DMS79 (cell line): ENCODE data around the gene ZNF26.
"Not testable (repeated sequence)": the region's sequence is repeated elsewhere in the genome, so short reads cannot be mapped to it uniquely, and the experiment has no call there.

ENCODE experiments used
- DNase-seq: peaks from one replicate; lab custom pipeline; 2025; lab: John Stamatoyannopoulos, UW

ZNF26 gene

DNA sequence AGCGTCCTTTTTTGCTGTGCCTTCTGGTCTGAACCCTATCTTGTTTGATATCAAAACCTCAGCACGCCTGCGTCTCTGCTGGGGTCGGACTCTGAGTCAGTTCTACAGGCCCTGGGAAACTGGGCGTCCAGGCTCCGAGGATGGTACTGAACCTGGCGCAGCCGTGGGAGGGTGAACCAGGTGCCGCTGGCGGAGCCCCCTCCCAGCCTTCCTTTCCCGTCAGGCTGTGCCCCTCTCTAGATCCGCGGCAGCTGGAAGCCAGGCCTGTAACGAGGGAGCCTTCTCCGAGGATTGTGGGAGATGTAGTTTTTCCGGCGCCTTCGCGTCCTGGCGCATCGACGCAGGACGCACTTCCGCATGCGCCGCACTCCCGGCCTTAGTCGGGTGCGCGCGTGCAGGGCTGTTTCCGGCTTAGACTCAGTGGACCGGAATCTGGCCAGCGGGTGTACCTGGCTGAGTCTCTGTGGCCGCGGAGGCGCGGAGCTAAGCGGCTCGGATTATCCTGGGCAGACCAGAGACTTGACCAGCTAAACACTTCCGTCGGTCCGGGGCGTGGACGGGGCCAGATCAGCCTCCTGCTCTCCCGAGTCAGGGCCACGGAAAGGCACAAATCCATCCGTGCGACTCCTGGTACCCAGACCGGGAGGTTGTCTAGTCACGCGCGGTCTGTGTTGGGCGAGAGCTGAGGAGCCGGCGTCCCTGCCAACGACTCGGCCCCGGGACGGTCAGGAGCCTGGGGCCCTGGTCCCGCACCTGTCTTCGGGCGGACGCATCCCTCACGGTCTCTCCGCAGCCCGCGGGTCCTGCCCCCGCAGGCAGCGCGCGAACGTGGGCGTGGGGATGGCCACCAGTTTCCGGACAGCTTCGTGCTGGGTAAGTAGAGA, at the start of gene ZNF26:
Gene ZNF26, plus strand, starts transcription at position 367 of the 884 bp plus-strand sequence. Its CDS starts 474 bp downstream, at position 841.
- DNase-seq, result peak; percentile 95

GRCh38 chr12:132936921-132937320, 49.2 kb upstream of the ZNF26 start:
- DNase-seq, result not testable (repeated sequence)

DNA sequence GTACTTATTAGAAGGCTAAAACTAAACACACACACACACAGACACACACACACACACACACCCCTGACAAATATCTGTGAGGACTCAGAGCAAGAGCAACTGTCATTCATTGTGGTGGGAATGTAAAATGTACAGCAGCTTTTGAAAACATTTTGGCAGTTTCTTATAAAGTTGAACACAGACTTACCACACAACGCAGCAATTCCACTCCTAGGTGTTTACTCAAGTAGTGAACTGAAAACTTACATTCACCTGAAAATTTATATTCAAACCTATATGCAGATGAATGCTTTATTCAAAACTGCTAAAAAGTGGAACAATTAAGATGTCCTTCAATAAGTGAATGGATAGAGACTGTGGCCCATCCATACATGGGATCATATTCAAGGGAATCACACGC, 48.7 kb upstream of the ZNF26 start:
- DNase-seq, result no peak

- not testable (repeated sequence) for DNase-seq
These were observed 47.4 kb upstream of the ZNF26 start for GRCh38 chr12:132938807-132939206.

DNA sequence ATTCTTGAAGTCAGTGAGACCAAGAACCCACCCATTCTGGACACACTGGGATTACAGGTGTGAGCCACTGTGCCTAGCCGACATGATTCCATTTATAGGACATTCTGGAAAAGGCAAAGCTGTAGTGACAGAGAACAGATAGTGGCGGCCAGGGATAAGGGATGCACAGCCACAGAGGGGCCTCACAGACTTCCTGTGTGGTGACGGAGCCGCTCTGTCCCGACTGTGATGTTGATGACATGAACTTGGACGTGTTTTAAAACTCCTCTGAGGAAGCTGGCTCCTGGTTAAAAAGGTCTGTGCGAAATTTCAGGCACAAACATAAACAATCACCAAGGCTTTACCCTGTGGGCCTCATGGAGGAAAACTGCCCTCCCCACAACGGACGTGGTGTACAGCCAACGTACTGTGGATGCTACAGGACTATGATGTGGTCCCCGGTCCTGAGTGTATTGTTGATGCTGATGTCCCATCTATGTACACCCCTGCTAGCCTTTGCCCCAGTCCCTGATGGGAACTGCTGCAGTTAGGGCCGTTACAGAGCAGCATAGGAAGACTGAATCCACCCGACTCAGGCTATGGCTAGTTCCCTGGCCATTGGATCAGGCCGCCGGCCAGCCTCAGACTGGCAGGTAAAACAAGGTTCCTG, 46.0 kb upstream of the ZNF26 start:
- no peak for DNase-seq

DNA sequence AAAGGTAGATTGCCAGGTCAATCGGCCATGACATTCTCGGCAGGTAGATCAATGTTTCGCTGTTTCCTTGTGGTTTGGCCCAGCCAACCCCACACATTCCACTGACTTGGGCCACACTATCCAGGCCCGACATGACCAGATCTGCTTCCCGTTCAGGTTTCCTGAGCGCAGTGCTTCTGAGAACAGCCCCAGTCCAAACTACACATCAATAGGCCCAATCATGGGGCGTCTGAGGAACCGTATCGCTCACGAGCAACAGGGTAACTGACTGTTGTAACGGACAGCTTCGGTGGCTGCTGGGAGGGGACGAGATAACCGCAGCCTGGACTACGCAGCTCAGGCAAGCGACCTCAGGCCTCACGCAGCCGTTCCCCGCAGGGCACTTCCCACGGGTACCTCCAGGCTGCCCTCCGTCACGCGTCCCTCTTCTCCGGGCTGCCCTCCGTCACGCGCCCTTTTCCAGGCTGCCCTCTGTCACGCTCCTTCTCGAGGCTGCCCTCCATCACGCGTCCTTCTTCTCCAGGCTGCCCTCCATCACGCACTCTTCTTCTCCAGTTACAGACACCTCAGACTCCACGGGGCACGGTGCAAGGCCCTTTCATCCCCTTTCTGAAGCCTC, 44.7 kb upstream of the ZNF26 start:
- no peak for DNase-seq

GRCh38 chr12:132942611-132943010, 43.6 kb upstream of the ZNF26 start:
- no peak for DNase-seq

DNA sequence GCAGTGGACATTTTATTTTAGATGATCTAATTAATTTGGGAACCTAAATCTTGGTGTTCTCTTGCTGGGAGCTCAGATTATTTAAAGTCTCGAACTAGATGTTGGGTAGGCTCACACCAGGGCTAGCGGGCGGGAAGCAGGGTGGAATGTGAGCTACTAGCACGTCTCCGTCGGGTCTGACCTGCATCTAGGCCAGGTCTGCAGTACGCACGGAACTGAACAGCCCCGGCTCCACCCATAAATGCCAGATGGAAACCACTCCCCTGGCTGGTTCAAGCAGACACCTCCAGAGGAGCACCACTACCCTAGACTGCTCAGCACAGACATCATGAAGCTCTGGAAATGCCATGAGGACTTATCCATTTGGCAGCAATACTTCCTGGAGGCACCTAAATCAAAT, 40.4 kb upstream of the ZNF26 start:
- DNase-seq, result no peak

GRCh38 chr12:132946246-132946820, 39.8 kb upstream of the ZNF26 start:
- no peak for DNase-seq

GRCh38 chr12:132948146-132949066, 37.8 kb upstream of the ZNF26 start:
- no peak for DNase-seq

DNA sequence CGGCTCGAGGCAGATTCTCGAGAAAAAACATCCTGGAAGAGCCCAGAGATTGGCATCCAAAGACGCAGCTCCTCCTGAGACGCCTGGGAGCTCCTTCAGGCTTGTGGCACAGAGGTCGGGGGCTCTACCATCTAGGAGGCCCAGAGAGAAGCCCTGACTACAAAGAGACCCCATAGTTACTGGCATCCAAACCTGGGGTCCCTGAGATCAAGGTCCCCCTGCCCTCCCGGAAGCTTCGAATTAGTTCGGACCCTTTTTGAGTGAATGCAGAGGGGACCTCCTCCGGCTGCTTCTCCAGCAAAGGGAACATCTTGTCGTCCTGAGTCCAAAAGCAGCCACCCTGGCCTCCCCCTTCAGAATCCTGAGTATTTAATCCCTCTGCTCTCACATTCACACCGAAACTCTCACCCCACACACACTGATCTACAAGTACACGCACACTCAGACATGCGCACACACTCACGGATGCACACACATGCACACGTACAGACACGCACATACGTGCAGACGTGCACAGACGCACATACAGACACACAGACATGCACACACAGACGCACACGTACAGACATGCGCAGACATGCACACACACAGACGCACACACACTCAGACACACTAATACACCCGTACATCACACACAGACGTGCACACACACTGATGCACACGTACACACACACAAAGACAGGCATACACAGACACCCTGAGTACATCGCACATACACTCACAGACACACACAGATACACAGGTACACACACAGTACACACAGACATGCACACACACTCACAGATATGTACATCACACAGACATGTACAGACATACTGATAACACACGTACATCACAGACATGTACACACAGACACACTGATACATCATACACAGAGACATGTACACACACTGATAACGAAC, 36.0 kb upstream of the ZNF26 start:
- DNase-seq, result no peak

GRCh38 chr12:132950844-132951535, 35.2 kb upstream of the ZNF26 start:
- DNase-seq, result no peak

DNA sequence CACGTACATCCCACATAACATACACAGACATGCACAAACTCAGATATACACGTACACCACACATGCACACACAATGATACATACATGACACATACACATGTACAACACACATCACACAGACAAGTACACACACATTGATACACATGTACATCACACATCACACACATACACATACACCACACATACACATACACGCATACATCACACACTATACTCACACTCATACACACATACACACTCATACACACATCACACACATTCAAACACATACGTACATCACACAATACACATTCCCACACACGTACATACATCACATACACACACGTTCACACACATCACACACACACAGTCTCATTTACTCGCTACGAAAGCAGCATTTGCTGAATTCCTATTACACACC, 34.5 kb upstream of the ZNF26 start:
- no peak for DNase-seq

- no peak for DNase-seq
These were observed 33.6 kb upstream of the ZNF26 start for GRCh38 chr12:132952371-132953162.

DNA sequence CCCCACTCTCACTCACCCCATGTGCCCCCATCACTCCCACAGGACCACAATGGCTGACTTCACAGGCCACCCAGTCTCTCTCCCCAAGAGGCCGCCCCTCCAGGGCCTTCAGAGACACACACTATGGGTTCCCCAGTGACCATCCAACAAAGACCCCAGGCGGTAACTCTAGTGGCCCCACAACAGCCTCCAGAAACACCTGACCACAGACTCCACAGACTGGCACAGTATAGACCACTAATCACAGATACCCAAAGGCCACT, 33.1 kb upstream of the ZNF26 start:
- no peak for DNase-seq

- DNase-seq, result no peak
These were observed 32.4 kb upstream of the ZNF26 start for GRCh38 chr12:132953771-132954170.

GRCh38 chr12:132954471-132955048, 31.6 kb upstream of the ZNF26 start:
- DNase-seq, result no peak

- DNase-seq, result peak; percentile 33
These were observed 30.8 kb upstream of the ZNF26 start for GRCh38 chr12:132955094-132956010.
